Activated CD4-positive, alpha-beta T cell treated with anti-CD3 and anti-CD28 coated beads, Interleukin-2, amount 10 ng/mL, durations not matched to agents 24 days and 14 days (primary cell): Measurements from ENCODE around the gene STT3B. TPM values are rescaled to one million over a fixed set of nuclear protein-coding genes. Genes with fewer than 3 reads are reported as not detected.

Source experiments
- DNase-seq: peaks from one replicate; pipeline ENCODE4 v3.0.0; 2022
- H3K27ac Mint-ChIP-seq: one replicate; pipeline ENCODE4 v1.8.0; 2022; ENCODE audit warnings: mild to moderate bottlenecking, mixed read lengths
- H3K27me3 Mint-ChIP-seq: one replicate; pipeline ENCODE4 v1.8.0; 2022; ENCODE audit warnings: mixed read lengths
- H3K36me3 Mint-ChIP-seq: one replicate; pipeline ENCODE4 v1.8.0; 2022; ENCODE audit warnings: low read depth, mild to moderate bottlenecking, mixed read lengths
- H3K4me1 Mint-ChIP-seq: one replicate; pipeline ENCODE4 v1.8.0; 2021; ENCODE audit warnings: mixed read lengths
- H3K4me3 Mint-ChIP-seq: one replicate; pipeline ENCODE4 v1.8.0; 2022; ENCODE audit warnings: mild to moderate bottlenecking, moderate library complexity, mixed read lengths
- H3K9me3 Mint-ChIP-seq: one replicate; pipeline ENCODE4 v1.8.0; 2021; ENCODE audit warnings: mixed read lengths
- intact Hi-C: fragments of 100-400 bp; cut with micrococcal nuclease; formaldehyde crosslinking; loops from one replicate; pipeline ENCODE4 v1.15.1; 2023
- total RNA-seq: library from RNA; stranded (reverse); gene quantifications from 2 replicates; pipeline ENCODE4 v1.2.3, GENCODE V29; 2022

The STT3B gene
- total RNA-seq, 1 donor from 2014 or later, result 120 TPM

DNA sequence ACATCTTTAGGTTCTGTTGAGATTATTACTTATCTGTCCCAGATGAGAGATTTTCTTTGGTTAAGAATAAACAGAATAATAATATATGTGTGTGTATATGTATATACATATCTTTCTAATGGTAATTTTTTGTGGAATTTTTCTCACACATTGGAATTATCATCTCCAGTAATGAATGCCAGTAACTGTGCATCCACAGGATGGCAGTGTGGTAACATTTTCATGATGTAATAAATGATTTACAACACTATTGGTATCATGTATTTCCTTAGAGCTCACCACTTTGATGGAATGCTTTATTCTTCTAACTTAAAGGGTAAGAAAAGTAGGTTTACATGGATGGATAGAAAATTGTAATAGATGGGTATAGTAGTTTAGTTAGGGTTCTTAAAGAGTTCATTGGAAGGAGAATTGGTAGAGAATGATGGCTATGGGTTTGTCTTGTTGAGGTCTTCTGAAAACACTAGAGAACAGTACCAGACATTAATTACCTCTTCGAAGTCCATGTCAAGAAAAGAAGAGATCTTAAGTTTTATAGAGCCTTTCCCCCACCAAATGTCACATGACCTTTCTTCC, 78.1 kb downstream of the STT3B start:
- Mint-ChIP-seq H3K4me3 (no peak overlapping the region), H3K4me1 (peaks cover 35% of the 10 kb centered on the region), H3K36me3 (peaks cover 56% of the 10 kb centered on the region), H3K27me3 (no peaks in the 10 kb centered on the region), H3K9me3 (peaks cover 14% of the 10 kb centered on the region), H3K27ac (peak overlapping the region; percentile 44)
- DNase-seq, result peak; percentile 58
- intact Hi-C loops, result loop anchor here (2.0 kb wide), 1 partner anchor 158 kb away; no protein-coding TSS in a partner anchor

DNA sequence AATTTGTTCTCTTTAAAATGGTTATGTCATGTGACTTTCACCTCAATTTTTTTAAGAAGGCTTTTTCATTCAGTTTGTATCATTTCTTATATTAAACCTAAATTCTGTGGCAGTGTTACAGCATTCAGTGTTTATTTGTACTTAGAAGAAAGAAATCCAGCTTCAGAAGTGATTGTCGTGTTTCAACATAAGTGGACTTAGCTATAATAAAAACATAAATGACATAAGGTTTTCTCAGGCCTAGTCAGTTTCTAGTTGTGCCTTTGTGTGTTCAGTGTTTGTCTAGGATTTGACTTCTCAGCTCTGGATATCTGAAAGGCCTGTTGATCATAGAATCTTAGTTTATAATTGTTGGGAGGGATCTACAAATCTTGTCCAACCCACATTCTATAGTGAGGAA, 80.5 kb downstream of the STT3B start:
- Mint-ChIP-seq H3K27me3 (no peaks in the 10 kb centered on the region), H3K36me3 (peaks cover 47% of the 10 kb centered on the region), H3K27ac (no peak overlapping the region), H3K4me1 (peaks cover 30% of the 10 kb centered on the region), H3K4me3 (no peak overlapping the region), H3K9me3 (peaks cover 2% of the 10 kb centered on the region)
- no peak for DNase-seq
- intact Hi-C loops, result no loop called here

DNA sequence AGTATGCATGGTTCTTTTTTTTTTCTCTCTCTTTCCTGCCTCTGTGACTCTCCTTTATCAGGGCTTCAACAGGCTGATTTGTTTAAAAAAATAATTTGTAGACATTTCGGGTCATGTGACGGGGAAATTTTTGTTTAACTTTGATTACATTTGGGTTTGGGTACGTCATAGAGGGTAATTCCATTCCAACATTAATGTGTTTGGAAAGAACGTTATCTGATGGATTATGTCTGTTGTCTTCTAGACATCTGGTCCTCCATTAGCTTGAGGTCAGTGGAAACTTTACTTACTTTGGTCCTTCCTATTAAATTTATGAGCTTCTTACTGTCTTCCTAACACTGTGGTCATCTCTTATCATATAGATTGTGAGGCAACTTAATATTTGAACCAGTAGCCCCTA, 80.9 kb downstream of the STT3B start:
- Mint-ChIP-seq H3K4me3 (no peak overlapping the region), H3K27me3 (no peaks in the 10 kb centered on the region)

DNA sequence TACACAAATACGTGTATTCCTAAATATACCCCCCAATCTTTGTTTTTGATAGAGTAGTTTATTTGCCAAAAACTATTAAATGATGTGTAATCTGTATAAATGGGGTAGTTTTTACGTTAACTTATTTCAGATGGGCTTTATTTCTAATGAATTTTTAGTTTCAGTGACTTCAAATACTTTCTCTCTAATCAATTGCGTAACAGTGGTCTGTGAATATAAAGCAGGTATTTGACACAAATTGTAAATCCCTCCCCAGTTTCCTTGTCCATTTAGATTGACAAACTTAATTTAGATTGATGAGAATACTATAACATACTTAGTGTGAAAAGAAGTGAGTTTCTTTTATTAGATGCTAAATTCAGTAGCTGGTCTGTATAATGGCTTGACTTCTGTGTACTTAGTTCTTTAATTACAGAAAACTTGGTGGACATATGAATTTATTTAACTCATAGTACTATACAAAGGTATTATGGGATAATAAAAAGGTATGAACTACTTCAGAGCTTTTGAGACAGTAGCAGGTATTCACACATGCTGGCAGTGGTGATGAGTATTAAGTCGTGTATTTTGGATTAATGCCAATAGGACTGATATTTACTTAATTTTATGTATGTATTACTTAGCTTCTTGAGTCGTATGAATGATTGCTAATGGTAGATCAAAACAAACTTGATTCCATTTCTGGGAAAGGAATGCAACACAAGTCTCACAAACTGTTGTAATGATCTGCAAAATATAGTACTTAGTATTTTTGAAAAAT, 81.6 kb downstream of the STT3B start:
- Mint-ChIP-seq H3K36me3 (peaks cover 51% of the 10 kb centered on the region), H3K9me3 (no peaks in the 10 kb centered on the region), H3K4me1 (peaks cover 24% of the 10 kb centered on the region), H3K4me3 (no peak overlapping the region), H3K27me3 (no peaks in the 10 kb centered on the region), H3K27ac (no peak overlapping the region)
- intact Hi-C loops, result no loop called here
- DNase-seq, result no peak

More for the DNA sequence above, 80.9 kb downstream of the STT3B start:
- intact Hi-C loops, result no loop called here
- DNase-seq, result no peak
- Mint-ChIP-seq H3K36me3 (peaks cover 46% of the 10 kb centered on the region), H3K9me3 (no peaks in the 10 kb centered on the region), H3K4me1 (peaks cover 27% of the 10 kb centered on the region), H3K27ac (no peak overlapping the region)

DNA sequence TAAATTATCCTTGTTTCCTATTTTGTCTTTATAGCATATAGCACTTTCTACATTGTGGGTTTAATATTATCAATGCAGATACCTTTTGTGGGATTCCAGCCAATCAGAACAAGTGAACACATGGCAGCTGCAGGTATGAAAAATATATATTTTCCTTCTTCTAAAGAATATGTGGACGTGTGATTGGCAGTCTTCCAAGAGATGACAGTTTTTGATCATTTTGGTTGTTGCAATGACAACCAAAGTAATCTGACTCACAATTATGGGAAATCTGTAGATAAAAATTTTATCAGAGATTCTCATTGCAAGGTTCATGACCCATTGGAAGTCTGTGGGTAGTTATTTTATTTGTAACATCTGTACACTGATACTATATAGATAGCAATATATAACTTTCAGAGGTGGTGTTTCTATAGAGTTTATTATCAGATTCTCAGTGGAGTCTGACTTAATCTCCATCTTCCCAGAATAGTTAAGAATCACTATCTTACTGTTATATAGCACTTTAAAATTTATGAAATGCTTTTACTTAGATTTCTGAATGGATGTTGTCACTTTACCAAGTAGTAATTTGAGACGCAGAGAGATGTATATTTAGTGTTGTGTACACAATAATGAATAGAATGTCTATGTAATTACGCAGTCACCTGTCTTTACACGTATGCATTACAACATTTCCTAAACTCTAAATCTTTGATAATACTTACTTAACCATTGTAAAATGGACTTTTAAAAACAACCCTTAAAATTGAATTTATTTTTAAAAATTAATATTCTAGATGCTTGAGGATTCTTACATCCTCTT, 82.5 kb downstream of the STT3B start:
- intact Hi-C loops, result no loop called here
- no peak for DNase-seq
- no peak overlapping the region for H3K4me3 Mint-ChIP-seq
- peaks cover 52% of the 10 kb centered on the region for H3K36me3 Mint-ChIP-seq
- H3K27ac Mint-ChIP-seq, result no peak overlapping the region
- H3K4me1 Mint-ChIP-seq, result peaks cover 23% of the 10 kb centered on the region
- no peaks in the 10 kb centered on the region for H3K9me3 Mint-ChIP-seq
- H3K27me3 Mint-ChIP-seq, result no peaks in the 10 kb centered on the region

DNA sequence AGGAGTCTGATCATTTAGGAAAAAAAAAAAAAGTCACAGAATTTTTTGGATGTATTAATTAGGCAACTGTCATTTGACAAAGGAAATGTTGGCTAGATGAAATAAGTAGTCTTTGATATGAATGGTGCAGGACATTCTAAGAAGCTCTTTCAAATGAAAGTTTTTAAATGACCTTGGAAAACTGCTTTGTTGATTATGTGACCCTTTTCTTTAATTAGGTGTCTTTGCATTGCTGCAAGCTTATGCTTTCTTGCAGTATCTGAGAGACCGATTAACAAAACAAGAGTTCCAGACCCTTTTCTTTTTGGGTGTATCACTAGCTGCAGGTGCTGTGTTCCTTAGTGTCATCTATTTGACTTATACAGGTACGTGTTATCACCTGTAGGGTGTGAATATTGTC, 84.0 kb downstream of the STT3B start:
- intact Hi-C loops, result no loop called here
- Mint-ChIP-seq H3K27me3 (no peaks in the 10 kb centered on the region), H3K4me1 (peaks cover 26% of the 10 kb centered on the region), H3K27ac (no peak overlapping the region), H3K36me3 (peaks cover 55% of the 10 kb centered on the region), H3K4me3 (no peak overlapping the region), H3K9me3 (no peaks in the 10 kb centered on the region)
- no peak for DNase-seq

DNA sequence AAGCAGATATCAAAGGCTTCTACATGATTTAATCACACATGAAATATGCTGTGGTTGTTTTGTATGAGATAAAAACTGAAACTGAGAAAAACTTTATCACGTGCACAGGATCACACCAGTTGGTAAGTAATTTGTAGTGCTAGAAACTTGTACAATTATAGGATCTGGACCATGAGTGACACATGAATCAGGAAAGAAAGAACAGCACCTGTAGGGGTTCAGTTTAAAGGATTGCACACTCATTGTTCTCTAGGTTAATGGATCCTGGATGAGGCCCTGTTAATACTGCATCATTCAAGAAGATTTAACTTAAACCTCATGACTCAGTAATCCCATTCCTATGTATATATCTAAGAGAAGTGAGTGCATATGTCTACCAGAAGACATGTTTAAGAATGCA, 87.9 kb downstream of the STT3B start:
- no peak overlapping the region for H3K4me3 Mint-ChIP-seq
- H3K27me3 Mint-ChIP-seq, result no peaks in the 10 kb centered on the region
- no peak overlapping the region for H3K27ac Mint-ChIP-seq
- intact Hi-C loops, result no loop called here
- H3K36me3 Mint-ChIP-seq, result peaks cover 62% of the 10 kb centered on the region
- no peaks in the 10 kb centered on the region for H3K9me3 Mint-ChIP-seq
- DNase-seq, result no peak
- H3K4me1 Mint-ChIP-seq, result peaks cover 20% of the 10 kb centered on the region

DNA sequence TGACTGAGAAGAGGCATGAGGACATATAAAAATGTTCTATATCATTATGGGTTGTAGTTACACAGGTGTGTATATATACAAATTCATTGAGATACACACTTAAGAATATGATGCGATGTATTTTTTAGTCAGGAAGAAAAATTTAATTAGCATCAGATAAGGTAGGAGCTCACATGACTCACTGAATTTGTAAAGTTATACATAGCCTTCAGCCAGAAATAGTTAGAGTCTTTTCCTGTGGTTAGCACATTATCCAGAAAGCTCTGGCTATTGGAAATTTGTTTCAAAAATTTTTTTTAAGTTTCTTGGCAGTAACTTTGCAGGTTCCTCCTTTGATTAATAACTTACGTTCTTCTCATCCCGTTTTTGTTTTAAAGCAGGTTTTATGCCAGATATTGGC, 88.6 kb downstream of the STT3B start:
- Mint-ChIP-seq H3K4me1 (peaks cover 21% of the 10 kb centered on the region), H3K27me3 (no peaks in the 10 kb centered on the region), H3K27ac (no peak overlapping the region), H3K36me3 (peaks cover 64% of the 10 kb centered on the region), H3K9me3 (no peaks in the 10 kb centered on the region), H3K4me3 (no peak overlapping the region)
- no peak for DNase-seq
- intact Hi-C loops, result no loop called here

DNA sequence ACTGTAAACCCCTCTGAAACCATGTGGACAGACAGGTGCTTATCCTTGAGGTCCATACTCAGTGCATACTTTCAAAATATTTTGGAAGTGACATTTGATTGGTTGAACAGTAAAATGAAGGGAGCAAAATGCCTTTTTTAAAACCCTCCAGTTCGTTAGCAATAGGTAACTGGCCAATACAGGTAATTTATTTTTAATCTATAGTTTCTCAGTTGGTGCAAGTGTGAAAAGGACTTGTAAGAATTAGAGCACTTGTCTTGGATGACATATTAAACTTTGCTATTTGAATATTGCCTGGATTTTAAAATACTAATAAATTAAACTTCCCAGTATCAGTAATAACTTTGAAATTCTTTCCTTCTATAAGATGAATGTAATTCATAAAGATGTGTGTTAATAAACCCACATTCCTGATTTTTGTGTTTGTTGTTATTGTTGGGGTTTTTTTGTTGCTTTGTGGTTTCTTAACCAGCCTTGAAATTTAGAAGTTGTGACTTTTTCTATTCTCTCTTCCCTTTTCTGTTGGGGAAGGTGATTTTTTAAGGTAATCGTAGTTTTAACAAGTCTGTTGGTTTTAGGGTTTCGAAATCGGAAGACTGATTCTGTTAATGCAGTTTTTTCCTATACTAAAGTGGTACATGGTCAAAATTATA, 90.0 kb downstream of the STT3B start:
- Mint-ChIP-seq H3K4me3 (no peak overlapping the region), H3K27me3 (no peaks in the 10 kb centered on the region), H3K4me1 (peaks cover 24% of the 10 kb centered on the region), H3K36me3 (peaks cover 69% of the 10 kb centered on the region), H3K9me3 (no peaks in the 10 kb centered on the region), H3K27ac (no peak overlapping the region)
- DNase-seq, result no peak
- intact Hi-C loops, result no loop called here

DNA sequence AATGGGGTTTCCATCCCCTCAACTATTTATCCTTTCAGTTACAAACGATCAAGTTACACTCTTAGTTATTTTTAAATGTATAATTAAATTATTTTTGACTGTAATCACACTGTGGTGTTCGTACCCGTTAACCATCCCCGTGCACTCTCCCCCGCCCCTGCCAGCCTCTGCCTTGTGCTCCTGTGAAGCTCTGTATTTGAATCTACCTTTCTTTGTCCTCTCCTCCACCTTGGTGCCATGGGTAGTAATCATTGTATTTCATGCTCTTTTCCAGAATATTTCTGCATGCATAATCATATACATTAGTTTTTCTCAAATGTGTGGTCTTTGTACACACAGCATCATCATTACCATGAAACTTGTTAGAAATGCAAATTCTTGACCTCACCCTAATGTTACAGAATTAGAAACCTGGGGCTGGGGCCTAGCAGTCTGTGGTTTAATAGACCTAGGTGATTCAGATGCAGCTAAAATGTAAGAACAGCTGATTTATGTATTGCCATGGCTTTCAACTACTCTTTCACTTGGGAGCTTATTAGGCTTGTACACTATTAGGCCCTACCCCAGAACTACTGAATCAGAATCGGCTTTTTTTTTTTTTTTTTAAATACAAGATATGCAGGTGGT, 91.5 kb downstream of the STT3B start:
- Mint-ChIP-seq H3K27me3 (no peaks in the 10 kb centered on the region), H3K4me1 (peaks cover 23% of the 10 kb centered on the region), H3K27ac (no peak overlapping the region), H3K36me3 (peaks cover 68% of the 10 kb centered on the region), H3K4me3 (no peak overlapping the region), H3K9me3 (no peaks in the 10 kb centered on the region)
- no peak for DNase-seq
- intact Hi-C loops, result no loop called here

DNA sequence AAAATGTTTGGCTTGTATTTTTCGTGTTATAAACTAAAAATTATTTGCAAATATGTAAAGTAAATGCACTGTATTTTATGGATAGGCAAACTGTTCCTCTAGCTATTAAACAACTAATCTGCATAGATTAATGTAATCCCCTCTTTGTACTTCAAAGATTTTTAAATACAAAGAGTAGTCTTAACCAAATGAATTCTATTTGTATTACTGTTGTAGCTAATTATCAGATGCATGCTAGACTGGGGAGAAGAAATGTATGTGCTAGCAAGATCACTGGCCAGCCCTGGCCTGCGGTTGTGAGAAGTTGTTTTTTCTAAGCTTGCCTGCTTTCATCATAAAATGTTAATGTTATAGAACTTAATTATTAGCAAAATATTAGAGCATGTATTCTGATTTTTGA, 92.6 kb downstream of the STT3B start:
- intact Hi-C loops, result no loop called here
- Mint-ChIP-seq H3K4me1 (peaks cover 23% of the 10 kb centered on the region), H3K9me3 (no peaks in the 10 kb centered on the region), H3K27ac (no peak overlapping the region), H3K36me3 (peaks cover 72% of the 10 kb centered on the region), H3K27me3 (no peaks in the 10 kb centered on the region), H3K4me3 (no peak overlapping the region)
- no peak for DNase-seq

DNA sequence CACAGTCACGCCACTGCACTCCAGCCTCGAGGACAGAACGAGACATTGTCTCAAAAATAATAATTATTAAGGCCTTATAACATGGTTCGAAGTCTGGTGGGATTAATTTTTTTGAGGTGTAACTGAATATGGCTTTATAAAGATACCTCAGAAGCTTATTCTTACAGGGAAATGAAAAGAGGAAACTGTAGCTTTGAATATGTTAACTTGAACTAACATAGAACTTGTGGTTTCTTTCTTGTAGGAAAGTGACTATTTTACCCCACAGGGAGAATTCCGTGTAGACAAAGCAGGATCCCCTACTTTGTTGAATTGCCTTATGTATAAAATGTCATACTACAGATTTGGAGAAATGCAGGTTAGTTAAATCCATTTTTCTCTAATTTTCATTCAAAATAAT, 96.3 kb downstream of the STT3B start:
- no peaks in the 10 kb centered on the region for H3K27me3 Mint-ChIP-seq
- peaks cover 13% of the 10 kb centered on the region for H3K4me1 Mint-ChIP-seq
- H3K9me3 Mint-ChIP-seq, result no peaks in the 10 kb centered on the region
- H3K36me3 Mint-ChIP-seq, result peaks cover 74% of the 10 kb centered on the region
- no peak for DNase-seq
- no peak overlapping the region for H3K27ac Mint-ChIP-seq
- intact Hi-C loops, result no loop called here
- H3K4me3 Mint-ChIP-seq, result no peak overlapping the region

DNA sequence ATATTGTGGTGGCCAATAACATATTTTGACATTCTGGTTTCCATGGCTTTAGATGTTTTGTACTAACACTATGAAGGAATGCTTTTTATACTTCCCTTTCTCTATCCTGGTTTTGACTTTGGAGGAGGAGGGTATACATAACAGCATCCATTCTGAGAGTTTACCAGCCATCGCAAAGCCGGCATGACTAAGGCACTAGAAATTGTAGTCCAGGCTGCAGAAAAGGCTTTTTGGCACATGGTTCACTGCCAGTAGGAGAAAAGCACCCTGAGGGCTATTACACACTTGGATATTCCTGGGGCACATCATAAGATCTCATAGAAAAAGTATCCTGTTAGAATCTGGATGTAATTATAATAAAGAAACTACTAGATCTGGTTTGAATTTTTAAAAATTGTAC, 101.8 kb downstream of the STT3B start:
- intact Hi-C loops, result loop anchor here (10.0 kb wide), 1 partner anchor 980 kb away; no protein-coding TSS in a partner anchor
- H3K4me1 Mint-ChIP-seq, result peaks cover 26% of the 10 kb centered on the region
- peaks cover 52% of the 10 kb centered on the region for H3K36me3 Mint-ChIP-seq
- no peak overlapping the region for H3K4me3 Mint-ChIP-seq
- H3K9me3 Mint-ChIP-seq, result no peaks in the 10 kb centered on the region
- no peak for DNase-seq
- no peaks in the 10 kb centered on the region for H3K27me3 Mint-ChIP-seq
- H3K27ac Mint-ChIP-seq, result peak overlapping the region; percentile 9
